Transverse colon (tissue), 4 donors: Measurements from ENCODE around the gene SELENOK. TPM values are rescaled to one million over a fixed set of nuclear protein-coding genes. Genes with fewer than 3 reads are reported as not detected.

Experiments
- DNase-seq: peaks from one replicate; pipeline ENCODE4 v3.0.0-alpha.2; 2019
- H3K27ac ChIP-seq, 4 donors: fragments of 200-600 bp; sonication (generic); 2 replicates each; pipeline ENCODE4 v1.5.1; 2016 to 2018; ENCODE audit warnings: inconsistent platforms in 4 of 4
- H3K27me3 ChIP-seq: fragments of 200-600 bp; sonication (generic); 2 replicates; pipeline ENCODE4 v1.5.1; 2017; ENCODE audit warnings: inconsistent platforms
- H3K36me3 ChIP-seq, 4 donors: fragments of 200-600 bp; sonication (generic); 2 replicates each; pipeline ENCODE4 v1.5.1; 2017 to 2019; ENCODE audit warnings: inconsistent platforms in 4 of 4
- H3K4me1 ChIP-seq, 4 donors: fragments of 200-600 bp; sonication (generic); 2 replicates each; pipeline ENCODE4 v1.5.1; 2017 to 2020; ENCODE audit warnings: inconsistent platforms in 4 of 4
- H3K4me3 ChIP-seq, 4 donors: fragments of 200-600 bp; sonication (generic); 1 replicate in 1 of 4; 2 replicates in 3 of 4; pipeline versions ENCODE4 v1.5.1 to v1.6.1; 2017 to 2019; ENCODE audit warnings: inconsistent platforms in 4 of 4
- H3K9me3 ChIP-seq, 2 donors: fragments of 200-600 bp; sonication (generic); 2 replicates each; pipeline ENCODE4 v1.5.1; 2017 to 2019; ENCODE audit warnings: inconsistent platforms in 2 of 2
- CTCF ChIP-seq, 5 experiments: fragments of 200-600 bp in 3 of 5; fragments of 450-650 bp in 2 of 5; sonication (generic) in 3 of 5; IDR thresholded peaks; 1 replicate in 2 of 5; 2 replicates in 3 of 5; pipeline ENCODE4 v1.5.1; 2016 to 2017; ENCODE audit warnings: antibody characterized with exemption in 5 of 5, inconsistent platforms in 3 of 5, mild to moderate bottlenecking in 2 of 5, moderate library complexity in 1 of 5
- EP300 ChIP-seq: sonication (generic); formaldehyde crosslinking; IDR thresholded peaks from one replicate; pipeline ENCODE4 v1.6.1; 2017; ENCODE audit warnings: antibody characterized with exemption, low read depth
- POLR2A ChIP-seq: fragments of 450-650 bp; IDR thresholded peaks from one replicate; pipeline ENCODE4 v1.6.1; 2016; ENCODE audit warnings: antibody characterized with exemption, mild to moderate bottlenecking, moderate library complexity
- POLR2AphosphoS5 ChIP-seq, 3 donors: sonication (generic); formaldehyde crosslinking; IDR thresholded peaks; one replicate each; pipeline ENCODE4 v1.6.1; 2016; ENCODE audit warnings: antibody characterized with exemption in 3 of 3
- WGBS, 2 donors: methylation state at CpG; one replicate each; pipeline ENCODE4 v1.1.5; 2018; ENCODE audit warnings: low coverage in 1 of 2; 5-methylcytosine and 5-hydroxymethylcytosine counted together
- in situ Hi-C, 4 donors: fragments of 200-750 bp; cut with MboI; loops; one replicate each; pipeline versions ENCODE4 v1.15.0 to v1.15.1; 2017; ENCODE audit warnings: low sequenced_read_pairs in 3 of 4, low pct_ligation_motif_present in 1 of 4, low pct_unique_long_range_greater_than_20kb in 1 of 4
- intact Hi-C: fragments of 100-400 bp; cut with DNase I; formaldehyde crosslinking; loops from one replicate; pipeline ENCODE4 v1.15.1; 2023; ENCODE audit warnings: low total_unique reads
- total RNA-seq, 4 donors: library from RNA; depleted of rRNA; stranded (reverse); fragments of >200 nt; gene quantifications; one replicate each; pipeline ENCODE4 v1.1.0, GENCODE V29; 2016

SELENOK gene
- total RNA-seq, 4 donors from 2014 or later, result 14.6 to 77.4 (median 35.6) TPM

DNA sequence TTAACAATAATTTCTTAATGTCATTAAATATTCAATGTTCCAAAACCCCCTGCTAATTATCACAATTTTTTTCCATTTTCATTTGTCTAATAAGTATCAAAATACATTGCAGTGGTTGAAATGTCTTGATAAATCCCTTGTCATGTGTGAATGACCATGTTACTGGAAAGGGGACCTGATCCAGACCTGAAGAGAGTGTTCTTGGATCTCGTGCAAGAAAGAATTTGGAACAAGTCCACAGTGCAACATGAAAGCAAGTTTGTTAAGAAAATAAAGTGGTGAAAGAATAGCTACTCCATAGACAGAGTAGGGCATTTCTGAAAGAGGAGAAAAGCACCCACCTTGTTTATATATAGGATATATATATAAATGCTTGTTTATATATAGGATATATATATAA lies 10.4 kb upstream of the SELENOK start:
- no peaks in the 10 kb centered on the region for H3K9me3 ChIP-seq
- TF ChIP-seq CTCF (IDR thresholded peaks at IDR 0.05), result no peak
- TF ChIP-seq POLR2A, result no peak
- TF ChIP-seq POLR2AphosphoS5 (IDR thresholded peaks at IDR 0.05), result no peak
- no peak for TF ChIP-seq EP300
- H3K4me3 ChIP-seq, result no peak overlapping the region
- WGBS, 2 donors, result 16 to 20% methylated on average over 1 of the region's 1 CpG
- H3K27ac ChIP-seq, result no peak overlapping the region
- in situ Hi-C loops, result no loop called here
- H3K27me3 ChIP-seq, result peaks cover 22% of the 10 kb centered on the region
- DNase-seq, result no peak
- no peaks in the 10 kb centered on the region for H3K36me3 ChIP-seq
- intact Hi-C loops, result no loop called here
- peaks cover 0 to 20% (median 8%) of the 10 kb centered on the region in 4 donors for H3K4me1 ChIP-seq

GRCh38 chr3:53900666-53901331 lies 9.1 kb upstream of the SELENOK start:
- DNase-seq, result peak; percentile 49
- intact Hi-C loops, result no loop called here
- TF ChIP-seq POLR2AphosphoS5 (IDR thresholded peaks at IDR 0.05), result peak in 1 of 3 donors; percentile 35
- no peak for TF ChIP-seq CTCF (IDR thresholded peaks at IDR 0.05)

DNA sequence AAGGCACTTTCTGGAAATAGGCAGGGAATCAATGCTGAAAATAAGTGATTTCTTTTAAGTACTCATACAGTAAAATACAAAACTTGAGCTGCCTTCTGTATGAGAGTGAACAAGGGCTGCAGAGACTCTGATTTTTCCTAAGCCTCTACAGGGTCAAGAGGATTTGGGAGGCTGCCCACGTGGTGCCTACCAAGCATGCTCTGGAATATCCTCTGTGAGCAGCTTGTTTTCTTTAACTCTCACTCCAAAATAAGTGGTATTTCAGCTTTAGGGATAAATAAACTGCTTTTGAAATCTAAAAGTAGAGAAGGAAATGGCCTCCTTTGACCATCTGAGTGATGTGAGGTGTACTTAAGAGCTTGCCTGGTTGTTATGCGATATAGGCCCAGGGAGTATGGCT lies 8.1 kb upstream of the SELENOK start:
- H3K9me3 ChIP-seq, result no peaks in the 10 kb centered on the region
- in situ Hi-C loops (loop anchor here in 1 of 4 donors (25.0 kb wide), 1 partner anchor 562 kb away; the partner anchor contains the start of gene DCP1A), intact Hi-C loops (no loop called here)
- peaks cover 23% of the 10 kb centered on the region for H3K27me3 ChIP-seq
- H3K4me1 ChIP-seq, result peaks cover 0 to 20% (median 8%) of the 10 kb centered on the region in 4 donors
- H3K4me3 ChIP-seq, result no peak overlapping the region
- H3K36me3 ChIP-seq, result no peaks in the 10 kb centered on the region
- TF ChIP-seq POLR2AphosphoS5 (IDR thresholded peaks at IDR 0.05) (no peak), CTCF (IDR thresholded peaks at IDR 0.05) (no peak), POLR2A (no peak), EP300 (no peak)
- peak overlapping the region in 2 of 4 donors; percentile 63 to 67 for H3K27ac ChIP-seq
- DNase-seq, result no peak
- 63 to 67% methylated on average over 1 to 2 of the region's 2 CpGs for WGBS, 2 donors

More at GRCh38 chr3:53900666-53901331, 9.1 kb upstream of the SELENOK start:
- 47 to 64% methylated on average over 1 to 2 of the region's 2 CpGs for WGBS, 2 donors
- H3K4me3 ChIP-seq, result no peak overlapping the region
- H3K36me3 ChIP-seq, result no peaks in the 10 kb centered on the region
- H3K4me1 ChIP-seq, result peaks cover 0 to 20% (median 8%) of the 10 kb centered on the region in 4 donors
- H3K27me3 ChIP-seq, result peaks cover 23% of the 10 kb centered on the region
- peak overlapping the region in 3 of 4 donors; percentile 56 to 67 (median 63) for H3K27ac ChIP-seq
- in situ Hi-C loops, result no loop called here
- no peaks in the 10 kb centered on the region for H3K9me3 ChIP-seq

- DNase-seq, result no peak
- peak overlapping the region; percentile 93 to 98 (median 97) for H3K27ac ChIP-seq
- in situ Hi-C loops, result loop anchor here in 1 of 4 donors (25.0 kb wide), 1 partner anchor 555 kb away; the partner anchor contains the start of gene DCP1A
- intact Hi-C loops, result no loop called here
- H3K27me3 ChIP-seq, result peaks cover 4% of the 10 kb centered on the region
- WGBS, 2 donors, result 48 to 59% methylated on average over 2 to 4 of the region's 4 CpGs
- TF ChIP-seq CTCF (IDR thresholded peaks at IDR 0.05) (no peak), POLR2AphosphoS5 (IDR thresholded peaks at IDR 0.05) (no peak), EP300 (no peak), POLR2A (no peak)
- no peaks in the 10 kb centered on the region for H3K36me3 ChIP-seq
- H3K9me3 ChIP-seq, result no peaks in the 10 kb centered on the region
- peak overlapping the region; percentile 4 to 89 (median 74) for H3K4me3 ChIP-seq
- H3K4me1 ChIP-seq, result peaks cover 14 to 32% (median 19%) of the 10 kb centered on the region in 4 donors
Observed at GRCh38 chr3:53892286-53892637, 603 bp upstream of the SELENOK start.
